ENCODE data around the gene PDZRN3. TPM values are rescaled to one million over a fixed set of nuclear protein-coding genes. Genes with fewer than 3 reads are reported as not detected.

PDZRN3 gene
- total RNA-seq, 4 donors from 2014 or later = 87.3 to 268 (median 107) TPM

DNA sequence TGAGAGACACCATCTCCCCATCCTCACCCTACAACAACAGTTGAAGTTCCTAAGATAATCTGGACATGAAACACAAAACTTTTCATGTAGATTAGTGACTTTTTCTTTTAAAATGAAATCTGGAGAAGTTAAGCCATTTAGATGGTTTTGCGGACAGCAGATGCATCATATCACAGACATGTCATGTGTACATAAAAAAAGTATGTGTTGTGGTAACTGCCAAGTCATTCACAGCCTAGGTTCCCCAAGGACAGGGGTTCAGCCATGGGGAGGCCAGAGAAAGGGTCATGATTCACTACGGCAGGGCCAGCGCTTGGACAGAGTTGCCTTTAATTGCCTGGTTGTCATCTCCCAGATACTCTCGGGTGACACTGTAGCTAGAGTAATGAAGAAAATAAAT lies 163.2 kb downstream of the PDZRN3 start:
- intact Hi-C loops (cut with DNase I; ENCODE audit: low total_unique reads) = no loop called here

GRCh38 chr3:73459711-73460110 lies 165.0 kb downstream of the PDZRN3 start:
- Histone ChIP-seq H3K4me1 (peaks cover 0 to 7% of the 10 kb centered on the region in 2 donors), H3K27ac (no peak overlapping the region), H3K9me3 (no peaks in the 10 kb centered on the region), H3K36me3 (no peaks in the 10 kb centered on the region), H3K4me3 (no peak overlapping the region), H3K27me3 (no peaks in the 10 kb centered on the region)
- no peak for TF ChIP-seq POLR2A (IDR thresholded peaks at IDR 0.05)
- TF ChIP-seq, protein P1, sequence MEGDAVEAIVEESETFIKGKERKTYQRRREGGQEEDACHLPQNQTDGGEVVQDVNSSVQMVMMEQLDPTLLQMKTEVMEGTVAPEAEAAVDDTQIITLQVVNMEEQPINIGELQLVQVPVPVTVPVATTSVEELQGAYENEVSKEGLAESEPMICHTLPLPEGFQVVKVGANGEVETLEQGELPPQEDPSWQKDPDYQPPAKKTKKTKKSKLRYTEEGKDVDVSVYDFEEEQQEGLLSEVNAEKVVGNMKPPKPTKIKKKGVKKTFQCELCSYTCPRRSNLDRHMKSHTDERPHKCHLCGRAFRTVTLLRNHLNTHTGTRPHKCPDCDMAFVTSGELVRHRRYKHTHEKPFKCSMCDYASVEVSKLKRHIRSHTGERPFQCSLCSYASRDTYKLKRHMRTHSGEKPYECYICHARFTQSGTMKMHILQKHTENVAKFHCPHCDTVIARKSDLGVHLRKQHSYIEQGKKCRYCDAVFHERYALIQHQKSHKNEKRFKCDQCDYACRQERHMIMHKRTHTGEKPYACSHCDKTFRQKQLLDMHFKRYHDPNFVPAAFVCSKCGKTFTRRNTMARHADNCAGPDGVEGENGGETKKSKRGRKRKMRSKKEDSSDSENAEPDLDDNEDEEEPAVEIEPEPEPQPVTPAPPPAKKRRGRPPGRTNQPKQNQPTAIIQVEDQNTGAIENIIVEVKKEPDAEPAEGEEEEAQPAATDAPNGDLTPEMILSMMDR (IDR thresholded peaks at IDR 0.05) = no peak
- DNase-seq = no peak
- intact Hi-C loops (cut with DNase I; ENCODE audit: low total_unique reads) = no loop called here

More for the DNA sequence above, 163.2 kb downstream of the PDZRN3 start:
- Histone ChIP-seq H3K27me3 (no peaks in the 10 kb centered on the region), H3K9me3 (no peaks in the 10 kb centered on the region), H3K27ac (peak overlapping the region; percentile 37 to 46), H3K36me3 (no peaks in the 10 kb centered on the region), H3K4me1 (peaks cover 0 to under 1% of the 10 kb centered on the region in 2 donors), H3K4me3 (no peak overlapping the region)
- DNase-seq = peak; percentile 38 to 41
- TF ChIP-seq POLR2A (IDR thresholded peaks at IDR 0.05) = no peak
- TF ChIP-seq, protein P1 (IDR thresholded peaks at IDR 0.05) = no peak

- H3K36me3 ChIP-seq = no peaks in the 10 kb centered on the region
- intact Hi-C loops (cut with DNase I; ENCODE audit: low total_unique reads) = no loop called here
- peaks cover 0 to 19% of the 10 kb centered on the region in 2 donors for H3K4me1 ChIP-seq
- no peaks in the 10 kb centered on the region for H3K27me3 ChIP-seq
- no peaks in the 10 kb centered on the region for H3K9me3 ChIP-seq
- peak overlapping the region in 1 of 2 donors; percentile 13 for H3K27ac ChIP-seq
- TF ChIP-seq, protein P1 (IDR thresholded peaks at IDR 0.05) = no peak
- TF ChIP-seq POLR2A (IDR thresholded peaks at IDR 0.05) = no peak
- no peak for DNase-seq
- H3K4me3 ChIP-seq = no peak overlapping the region
These were observed 171.1 kb downstream of the PDZRN3 start for GRCh38 chr3:73453666-73454065.

DNA sequence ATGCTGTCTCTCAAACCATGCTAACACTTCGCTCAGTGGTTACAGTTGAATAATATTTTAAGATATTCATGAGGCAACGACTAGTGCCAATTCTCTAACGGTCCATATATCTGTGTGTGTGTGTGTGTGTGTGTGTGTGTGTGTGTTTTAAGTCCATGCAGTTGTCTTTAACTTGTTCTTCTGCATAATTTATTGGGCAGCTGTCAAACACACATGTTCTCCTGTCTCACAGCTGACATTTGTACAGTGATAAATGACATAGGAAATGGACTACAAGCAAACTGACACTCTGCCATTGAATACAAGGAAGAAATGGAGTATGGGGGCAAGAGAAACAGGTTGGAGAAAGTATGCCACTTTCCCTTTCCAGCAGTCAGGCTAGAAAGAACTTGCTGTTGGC lies 172.0 kb downstream of the PDZRN3 start:
- Histone ChIP-seq H3K27me3 (no peaks in the 10 kb centered on the region), H3K4me1 (peaks cover 0 to 27% of the 10 kb centered on the region in 2 donors), H3K9me3 (no peaks in the 10 kb centered on the region), H3K4me3 (no peak overlapping the region), H3K27ac (no peak overlapping the region), H3K36me3 (no peaks in the 10 kb centered on the region)
- TF ChIP-seq, protein P1 (IDR thresholded peaks at IDR 0.05) = no peak
- TF ChIP-seq POLR2A (IDR thresholded peaks at IDR 0.05) = no peak
- no peak for DNase-seq
- intact Hi-C loops (cut with DNase I; ENCODE audit: low total_unique reads) = no loop called here

- TF ChIP-seq POLR2A (IDR thresholded peaks at IDR 0.05) = no peak
- TF ChIP-seq, protein P1 (IDR thresholded peaks at IDR 0.05) = no peak
- H3K9me3 ChIP-seq = no peaks in the 10 kb centered on the region
- intact Hi-C loops (cut with DNase I; ENCODE audit: low total_unique reads) = no loop called here
- DNase-seq = no peak
- H3K27ac ChIP-seq = no peak overlapping the region
- H3K4me3 ChIP-seq = no peak overlapping the region
- H3K36me3 ChIP-seq = no peaks in the 10 kb centered on the region
- no peaks in the 10 kb centered on the region for H3K27me3 ChIP-seq
- H3K4me1 ChIP-seq = peaks cover 0 to 25% of the 10 kb centered on the region in 2 donors
These were observed 173.3 kb downstream of the PDZRN3 start for GRCh38 chr3:73451301-73451944.
